HT-29 (cell line): ENCODE results near the gene SECISBP2L. TPM values are rescaled to one million over a fixed set of nuclear protein-coding genes. Genes with fewer than 3 reads are reported as not detected.
"Not testable (repeated sequence)": the region's sequence is repeated elsewhere in the genome, so short reads cannot be mapped to it uniquely, and the experiment has no call there.

Source experiments
- DNase-seq: peaks from one replicate; pipeline ENCODE4 v3.0.0-alpha.2; 2015; ENCODE audit warnings: low spot score
- total RNA-seq: library from RNA; depleted of rRNA; stranded (reverse); fragments of >200 nt; shearing (Covaris generic); gene quantifications from 2 replicates; pipeline ENCODE4 v1.2.3, GENCODE V29; 2014

The SECISBP2L gene
- total RNA-seq, 1 experiment from 2014 or later: 6.4 TPM

GRCh38 chr15:49015896-49016295 is 30.4 kb downstream of the SECISBP2L start:
- DNase-seq: no peak

DNA sequence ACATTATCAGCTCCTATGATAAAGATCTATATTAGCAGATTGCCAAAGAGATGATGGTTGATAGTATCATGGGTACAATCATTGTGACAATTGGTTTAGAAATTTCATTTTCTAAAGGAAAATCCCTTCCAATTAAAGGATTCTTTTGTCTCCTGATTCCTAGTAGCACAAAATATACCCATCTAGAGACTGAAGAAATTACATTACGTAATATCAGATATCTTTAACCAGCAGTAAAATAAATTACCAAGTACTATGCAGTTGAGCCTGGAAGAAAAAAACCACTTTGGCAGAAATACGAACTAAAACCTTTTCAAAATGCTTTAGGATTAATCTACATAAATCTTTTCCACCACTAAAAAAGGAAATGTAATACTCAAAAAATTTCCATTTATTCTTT is 46.9 kb downstream of the SECISBP2L start:
- DNase-seq: no peak

DNA sequence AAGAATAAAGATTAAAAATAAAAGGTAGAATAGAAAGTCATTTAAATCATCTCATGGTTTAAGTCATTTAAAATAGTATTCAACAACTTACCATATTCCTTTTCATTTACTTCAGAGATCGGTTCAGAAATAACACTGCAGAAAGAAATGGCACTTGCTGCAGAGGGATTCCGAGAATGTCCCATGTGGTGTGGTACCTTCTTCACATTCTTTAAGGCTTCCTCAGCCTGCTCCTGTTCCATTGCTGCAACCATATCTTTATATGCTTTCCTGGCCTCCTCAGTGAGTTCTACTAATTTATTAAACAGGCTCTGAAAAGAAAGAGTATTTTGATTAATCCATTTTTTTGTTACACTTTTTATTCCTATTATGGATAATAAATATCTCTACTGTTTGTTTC is 50.0 kb downstream of the SECISBP2L start:
- DNase-seq: no peak

DNA sequence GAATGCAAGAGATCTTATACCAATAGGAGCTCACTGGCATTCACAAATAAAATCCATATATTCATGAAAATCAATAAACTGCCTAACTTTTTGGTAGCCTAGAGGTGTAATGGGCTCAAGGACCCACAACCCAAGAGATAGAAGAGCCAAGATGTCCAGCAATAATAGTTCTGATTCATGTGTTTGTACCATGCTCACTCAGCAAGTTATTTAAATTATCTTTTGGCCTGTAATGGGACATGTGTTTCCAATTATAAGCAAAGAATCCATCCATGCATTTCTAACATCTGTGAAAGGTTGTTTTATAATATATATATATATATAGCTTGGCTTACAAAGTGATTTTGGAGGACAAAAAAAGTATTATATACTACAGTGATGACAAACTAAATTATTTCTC is 52.9 kb downstream of the SECISBP2L start:
- no peak for DNase-seq

DNA sequence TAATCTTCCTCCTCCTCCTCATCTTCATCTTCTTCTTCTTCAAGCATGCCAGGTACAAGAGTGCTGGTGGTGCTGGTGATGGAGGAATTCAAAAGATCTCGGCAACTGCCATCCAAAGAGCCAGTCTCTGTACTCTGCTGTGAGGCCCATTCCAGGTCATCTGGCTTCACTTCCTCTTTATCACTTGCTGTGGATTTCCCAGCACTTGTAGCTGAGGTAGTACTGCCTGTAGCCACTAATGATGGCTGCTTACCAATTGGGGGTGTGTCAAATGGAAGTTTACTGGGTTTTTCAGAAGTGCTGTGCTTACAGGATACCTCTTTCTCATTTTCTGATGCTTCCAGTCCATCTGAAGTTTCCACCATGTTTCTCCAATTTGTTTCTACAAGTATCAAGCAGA is 53.7 kb downstream of the SECISBP2L start:
- DNase-seq: no peak

GRCh38 chr15:48992096-48992495 is 54.1 kb downstream of the SECISBP2L start:
- no peak for DNase-seq

- no peak for DNase-seq
Observed at GRCh38 chr15:48989170-48989569, 57.1 kb downstream of the SECISBP2L start.

- DNase-seq: no peak
Observed at GRCh38 chr15:48987142-48987541, 59.1 kb downstream of the SECISBP2L start.

GRCh38 chr15:48986240-48986639 is 60.0 kb downstream of the SECISBP2L start:
- no peak for DNase-seq

- DNase-seq: no peak
Observed at GRCh38 chr15:48985516-48985915, 60.7 kb downstream of the SECISBP2L start.

GRCh38 chr15:48984811-48985352 is 61.4 kb downstream of the SECISBP2L start:
- no peak for DNase-seq

GRCh38 chr15:48984021-48984710 is 62.1 kb downstream of the SECISBP2L start:
- DNase-seq: no peak

DNA sequence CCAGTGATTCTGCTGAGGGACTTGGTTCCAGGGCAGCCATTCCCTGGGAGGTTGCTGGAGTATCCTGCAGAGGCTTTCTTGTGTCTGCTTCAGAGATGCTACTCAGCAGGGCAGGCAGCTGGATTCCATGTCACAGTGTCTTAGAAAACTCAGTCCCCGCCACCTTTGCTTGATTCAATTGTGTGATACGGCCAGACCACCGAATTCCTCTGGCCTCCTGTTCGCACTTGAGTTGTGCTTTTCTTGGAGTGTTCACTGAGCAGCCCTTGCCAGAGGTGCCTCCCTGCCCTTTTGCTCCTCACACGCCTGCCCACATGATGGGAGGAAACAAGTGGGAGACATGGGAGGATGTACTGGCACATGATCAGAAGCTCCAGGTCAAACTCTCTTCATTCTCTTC is 62.9 kb downstream of the SECISBP2L start:
- no peak for DNase-seq

DNA sequence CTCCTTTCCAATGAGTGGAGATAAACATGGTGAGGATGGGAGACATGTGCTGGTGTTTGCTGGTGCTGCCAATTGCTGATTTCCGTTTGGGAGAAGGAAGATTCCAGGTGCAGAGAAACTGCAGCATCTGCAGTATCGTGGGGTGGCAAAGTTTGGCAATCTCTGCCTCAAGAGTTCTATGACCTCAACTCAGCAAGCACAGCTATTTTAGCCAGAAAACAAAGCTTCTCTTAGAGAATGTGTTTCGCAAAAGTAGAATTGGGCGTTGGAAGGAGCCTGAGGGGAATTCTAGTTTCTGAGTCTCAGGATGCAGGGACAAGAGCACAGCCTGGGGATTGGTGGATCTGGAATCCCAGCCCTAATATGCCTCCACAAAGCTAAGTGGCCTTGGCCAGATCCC is 64.3 kb downstream of the SECISBP2L start:
- DNase-seq: no peak

- no peak for DNase-seq
Observed at GRCh38 chr15:48978638-48979037, 67.6 kb downstream of the SECISBP2L start.

GRCh38 chr15:48976444-48977088 is 69.7 kb downstream of the SECISBP2L start:
- DNase-seq: no peak

DNA sequence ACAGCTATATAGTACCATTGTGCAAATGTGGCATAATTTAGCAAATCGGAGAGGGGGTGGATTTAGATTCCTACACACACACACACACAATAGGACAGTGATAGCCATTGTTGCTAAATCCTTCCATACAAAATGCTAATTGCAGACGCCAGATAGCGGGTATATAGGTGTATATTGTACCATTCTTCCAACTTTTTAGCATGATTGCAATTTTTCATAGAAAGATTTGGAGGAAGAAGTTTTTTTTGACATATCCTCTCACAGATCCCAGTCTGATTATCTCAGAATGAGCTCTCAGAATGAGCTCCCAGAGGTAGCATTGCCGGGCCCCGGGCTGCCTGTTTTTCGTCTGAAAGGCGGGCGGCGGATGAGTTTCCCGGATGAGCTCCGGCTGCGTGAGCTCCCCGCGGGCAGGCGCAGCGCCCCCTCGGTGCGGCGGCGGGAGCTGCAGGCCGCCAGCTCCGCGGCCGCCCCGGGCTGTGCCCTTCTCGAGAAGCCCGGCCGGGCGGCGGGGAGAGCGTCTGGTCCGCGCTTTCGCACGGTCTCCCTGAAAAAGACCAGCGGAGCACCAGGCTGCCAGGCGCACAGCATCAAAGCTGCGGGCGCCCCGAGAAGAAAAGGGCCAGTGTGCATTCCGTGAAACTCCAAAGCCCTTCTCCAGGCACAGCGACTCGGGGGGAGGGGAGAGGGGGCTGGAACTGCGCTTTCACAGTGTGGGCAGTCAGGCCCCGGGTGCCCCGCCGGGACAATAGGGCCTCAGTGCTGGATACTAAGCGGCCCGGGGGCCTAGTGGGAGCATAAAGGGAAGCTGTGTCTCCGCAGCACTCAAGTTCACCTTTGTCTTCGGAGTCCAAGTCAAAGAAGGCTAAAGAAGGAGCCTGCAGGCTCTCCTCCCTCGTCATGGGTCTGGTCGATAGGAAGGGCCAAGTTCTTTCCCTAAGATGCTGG is 70.5 kb downstream of the SECISBP2L start:
- DNase-seq: peak; percentile 83

DNA sequence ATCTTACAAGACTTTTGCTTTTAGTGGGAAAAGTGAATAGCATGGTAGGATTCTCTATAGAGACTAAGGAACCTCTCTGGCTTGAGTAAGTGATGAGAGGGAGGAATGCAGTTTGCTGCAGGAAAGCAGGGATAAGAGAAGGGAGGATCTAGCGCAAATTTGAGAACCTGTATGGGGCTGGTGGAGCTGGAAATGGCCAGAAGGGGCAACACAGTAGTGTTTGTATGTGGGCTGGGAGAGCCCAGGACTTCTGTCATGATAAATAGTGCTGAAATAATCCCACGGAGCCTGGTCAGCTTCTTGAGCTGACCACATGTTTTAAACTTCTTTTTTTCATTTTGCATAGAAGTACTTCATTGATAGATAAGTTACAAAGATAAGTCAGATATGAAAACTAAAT is 71.4 kb downstream of the SECISBP2L start:
- no peak for DNase-seq

DNA sequence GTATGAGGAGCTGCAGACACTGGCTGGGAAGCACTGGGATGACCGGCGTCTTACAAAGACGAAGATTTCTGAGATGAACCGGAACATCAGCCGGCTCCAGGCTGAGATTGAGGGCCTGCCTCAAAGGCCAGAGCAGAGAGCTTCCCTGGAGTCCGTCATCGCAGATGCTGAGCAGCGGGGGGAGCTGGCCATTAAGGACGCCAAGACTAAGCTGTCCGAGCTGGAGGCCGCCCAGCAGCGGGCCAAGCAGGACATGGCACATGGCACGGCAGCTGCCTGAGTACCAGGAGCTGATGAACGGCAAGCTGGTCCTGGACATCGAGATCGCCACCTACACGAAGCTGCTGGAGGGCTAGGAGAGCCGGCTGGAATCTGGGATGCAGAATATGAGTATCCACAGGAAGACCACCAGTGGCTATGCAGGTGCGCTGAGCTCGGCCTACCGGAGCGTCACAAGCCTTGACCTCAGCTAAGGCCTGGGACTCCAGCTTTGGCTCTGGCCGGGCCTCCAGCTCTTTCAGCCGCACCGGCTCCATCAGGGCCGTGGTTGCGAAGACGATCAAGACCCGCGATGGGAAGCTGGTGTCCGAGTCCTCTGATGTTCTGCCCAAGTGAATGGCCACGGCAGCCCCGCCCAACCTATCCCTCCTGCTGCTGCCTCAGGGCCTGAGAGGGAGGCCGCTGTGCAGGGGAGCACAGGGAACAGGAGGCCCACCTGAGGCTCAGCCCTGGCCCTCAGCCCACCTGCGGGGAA is 73.3 kb downstream of the SECISBP2L start:
- DNase-seq: no peak

GRCh38 chr15:48970926-48971325 is 75.3 kb downstream of the SECISBP2L start:
- DNase-seq: not testable (repeated sequence)

- no peak for DNase-seq
Observed at GRCh38 chr15:48968066-48968465, 78.2 kb downstream of the SECISBP2L start.
